ENCODE data around the gene RFX7.

- TF ChIP-seq, protein P1, sequence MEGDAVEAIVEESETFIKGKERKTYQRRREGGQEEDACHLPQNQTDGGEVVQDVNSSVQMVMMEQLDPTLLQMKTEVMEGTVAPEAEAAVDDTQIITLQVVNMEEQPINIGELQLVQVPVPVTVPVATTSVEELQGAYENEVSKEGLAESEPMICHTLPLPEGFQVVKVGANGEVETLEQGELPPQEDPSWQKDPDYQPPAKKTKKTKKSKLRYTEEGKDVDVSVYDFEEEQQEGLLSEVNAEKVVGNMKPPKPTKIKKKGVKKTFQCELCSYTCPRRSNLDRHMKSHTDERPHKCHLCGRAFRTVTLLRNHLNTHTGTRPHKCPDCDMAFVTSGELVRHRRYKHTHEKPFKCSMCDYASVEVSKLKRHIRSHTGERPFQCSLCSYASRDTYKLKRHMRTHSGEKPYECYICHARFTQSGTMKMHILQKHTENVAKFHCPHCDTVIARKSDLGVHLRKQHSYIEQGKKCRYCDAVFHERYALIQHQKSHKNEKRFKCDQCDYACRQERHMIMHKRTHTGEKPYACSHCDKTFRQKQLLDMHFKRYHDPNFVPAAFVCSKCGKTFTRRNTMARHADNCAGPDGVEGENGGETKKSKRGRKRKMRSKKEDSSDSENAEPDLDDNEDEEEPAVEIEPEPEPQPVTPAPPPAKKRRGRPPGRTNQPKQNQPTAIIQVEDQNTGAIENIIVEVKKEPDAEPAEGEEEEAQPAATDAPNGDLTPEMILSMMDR (IDR thresholded peaks at IDR 0.05; ENCODE audit: insufficient read depth, low read length, poor library complexity, severe bottlenecking), result no peak
- TF ChIP-seq EZH2phosphoT487 (conservative IDR thresholded peaks at IDR 0.05; ENCODE audit: low read length), result no peak
Observed at GRCh38 chr15:56233549-56233948, 10.1 kb downstream of the RFX7 start.

All from SU-DHL-6 (cell line).